SK-N-SH (cell line): Measurements from ENCODE around the gene KRT74. TPM values are rescaled to one million over a fixed set of nuclear protein-coding genes. Genes with fewer than 3 reads are reported as not detected.

Experiments used
- CTCF ChIA-PET: fragments of 300-600, 350-600 bp; formaldehyde crosslinking; extraction: SDS; loops from one replicate; lab custom pipeline; 2021; lab: Yijun Ruan, JAX
- POLR2A ChIA-PET: fragments of 350-600 bp; sonication (Branson Sonifier 250); formaldehyde crosslinking; extraction: SDS; loops from one replicate; lab custom pipeline; 2020; ENCODE audit warnings: antibody characterized with exemption, inconsistent platforms; lab: Yijun Ruan, JAX
- DNase-seq: peaks from one replicate; pipeline ENCODE4 v3.0.0; 2012
- H2AFZ ChIP-seq: fragments of 200-600 bp; sonication (generic); 2 replicates; pipeline ENCODE4 v1.8.1; 2016; ENCODE audit warnings: antibody characterized with exemption, mild to moderate bottlenecking, low read depth
- H3F3A ChIP-seq: fragments of 200-600 bp; sonication (generic); replicated peaks from 2 replicates; pipeline ENCODE3; 2016; ENCODE audit warnings: antibody characterized with exemption, mild to moderate bottlenecking; ENCODE audit not compliant: insufficient read depth
- H3K27ac ChIP-seq, 2 experiments: fragments of 200-500 bp in 1 of 2; fragments of 200-600 bp in 1 of 2; sonication (Bioruptor generic) in 1 of 2; sonication (generic), shearing (Covaris generic) in 1 of 2; 2 replicates each; pipeline versions ENCODE4 v1.5.1 to v1.6.1; 2014 to 2016; ENCODE audit warnings: low read depth in 2 of 2, inconsistent platforms in 1 of 2, low read length in 1 of 2, mild to moderate bottlenecking in 1 of 2, mixed read lengths in 1 of 2
- H3K27me3 ChIP-seq: fragments of 200-600 bp; sonication (generic), shearing (Covaris generic); 2 replicates; pipeline ENCODE4 v1.6.1; 2016; ENCODE audit warnings: mixed run types; ENCODE audit not compliant: insufficient read depth
- H3K36me3 ChIP-seq, 2 experiments: fragments of 200-500 bp in 1 of 2; fragments of 200-600 bp in 1 of 2; sonication (Bioruptor generic) in 1 of 2; sonication (generic) in 1 of 2; replicated peaks in 1 of 2; 2 replicates each; pipeline versions ENCODE3 to v1.5.1; 2014 to 2016; ENCODE audit warnings: low read length in 1 of 2, mild to moderate bottlenecking in 1 of 2; ENCODE audit not compliant: insufficient read depth in 2 of 2, control insufficient read depth in 1 of 2
- H3K4me1 ChIP-seq, 2 experiments: fragments of 200-500 bp in 1 of 2; fragments of 200-600 bp in 1 of 2; sonication (Bioruptor generic) in 1 of 2; sonication (generic), shearing (Covaris generic) in 1 of 2; 2 replicates each; pipeline versions ENCODE4 v1.5.1 to v1.6.1; 2014 to 2016; ENCODE audit warnings: low read depth in 1 of 2, low read length in 1 of 2, mixed run types in 1 of 2; ENCODE audit not compliant: insufficient read depth in 2 of 2, control insufficient read depth in 1 of 2
- H3K4me2 ChIP-seq: fragments of 200-600 bp; sonication (generic), shearing (Covaris generic); 2 replicates; pipeline ENCODE4 v1.6.1; 2017; ENCODE audit warnings: mixed run types
- H3K4me3 ChIP-seq, 2 experiments: fragments of 200-500 bp in 1 of 2; fragments of 200-600 bp in 1 of 2; sonication (Bioruptor generic) in 1 of 2; sonication (generic), shearing (Covaris generic) in 1 of 2; 2 replicates each; pipeline versions ENCODE4 v1.5.1 to v1.8.1; 2014 to 2016; ENCODE audit warnings: low read depth in 2 of 2, inconsistent platforms in 1 of 2, low read length in 1 of 2, mild to moderate bottlenecking in 1 of 2, mixed read lengths in 1 of 2, moderate library complexity in 1 of 2
- H3K79me2 ChIP-seq: fragments of 200-600 bp; sonication (generic); 2 replicates; pipeline ENCODE4 v1.8.1; 2017; ENCODE audit warnings: mild to moderate bottlenecking; ENCODE audit not compliant: insufficient read depth
- H3K9ac ChIP-seq: fragments of 200-600 bp; sonication (generic); 2 replicates; pipeline ENCODE4 v1.6.1; 2017; ENCODE audit warnings: mixed run types
- H3K9me2 ChIP-seq: fragments of 200-600 bp; sonication (generic); 2 replicates; pipeline ENCODE4 v1.6.1; 2017; ENCODE audit warnings: mixed run types
- H3K9me3 ChIP-seq: fragments of 200-600 bp; sonication (generic); 2 replicates; pipeline ENCODE4 v1.6.1; 2017; ENCODE audit warnings: mixed run types, mild to moderate bottlenecking, moderate library complexity
- H4K20me1 ChIP-seq: fragments of 200-600 bp; sonication (generic); 2 replicates; pipeline ENCODE4 v1.6.1; 2017; ENCODE audit warnings: mild to moderate bottlenecking, mixed run types; ENCODE audit not compliant: insufficient read depth
- ELF1 ChIP-seq: IDR thresholded peaks from 2 replicates; pipeline ENCODE4 v1.4.0; 2012
- EZH2phosphoT487 ChIP-seq: fragments of 200-600 bp; sonication (generic); IDR thresholded peaks from 2 replicates; pipeline ENCODE4 v1.6.1; 2017; ENCODE audit warnings: low read depth, mixed run types, mild to moderate bottlenecking, antibody characterized with exemption, moderate library complexity, borderline replicate concordance
- FOSL2 ChIP-seq: IDR thresholded peaks from 2 replicates; pipeline ENCODE4 v1.4.0; 2012; ENCODE audit warnings: low read depth, mild to moderate bottlenecking, moderate library complexity, borderline replicate concordance
- FOXJ3 ChIP-seq: sonication (generic); formaldehyde crosslinking; IDR thresholded peaks from 2 replicates; pipeline ENCODE4 v1.5.1; 2020; ENCODE audit warnings: mild to moderate bottlenecking, missing genetic modification reagents
- FOXM1 ChIP-seq: IDR thresholded peaks from 2 replicates; pipeline ENCODE4 v1.4.0; 2012; ENCODE audit warnings: low read depth, mild to moderate bottlenecking
- GATA2 ChIP-seq: sonication (generic); formaldehyde crosslinking; IDR thresholded peaks from 2 replicates; pipeline ENCODE4 v1.5.0; 2020; ENCODE audit warnings: mild to moderate bottlenecking, missing genetic modification reagents
- MAX ChIP-seq: IDR thresholded peaks from 2 replicates; pipeline ENCODE4 v1.4.0; 2012; ENCODE audit warnings: low read depth
- MEF2A ChIP-seq: IDR thresholded peaks from 2 replicates; pipeline ENCODE4 v1.4.0; 2012; ENCODE audit warnings: low read depth, borderline replicate concordance
- POLR2AphosphoS5 ChIP-seq: IDR thresholded peaks from 2 replicates; pipeline ENCODE4 v1.6.1; 2012; ENCODE audit warnings: low read depth, low read length
- RXRA ChIP-seq: IDR thresholded peaks from 2 replicates; pipeline ENCODE4 v1.4.0; 2012; ENCODE audit warnings: low read depth, mild to moderate bottlenecking, borderline replicate concordance
- SIN3A ChIP-seq: IDR thresholded peaks from 2 replicates; pipeline ENCODE4 v1.6.1; 2012; ENCODE audit warnings: low read depth, mild to moderate bottlenecking, low read length, moderate library complexity, borderline replicate concordance
- TCF12 ChIP-seq: IDR thresholded peaks from 2 replicates; pipeline ENCODE4 v1.4.0; 2012
- USF1 ChIP-seq: IDR thresholded peaks from 2 replicates; pipeline ENCODE4 v1.4.0; 2012; ENCODE audit warnings: low read depth, borderline replicate concordance
- YY1 ChIP-seq: IDR thresholded peaks from 2 replicates; pipeline ENCODE4 v1.4.0; 2012; ENCODE audit warnings: low read depth, mild to moderate bottlenecking
- WGBS: methylation state at CpG from one replicate; pipeline ENCODE4 v1.1.6; 2017; ENCODE audit warnings: low lambda C conversion rate; 5-methylcytosine and 5-hydroxymethylcytosine counted together
- polyA plus RNA-seq, 3 experiments: library from polyadenylated mRNA; depleted of rRNA; stranded (reverse); fragments of >200 nt; gene quantifications; 2 replicates each; pipeline ENCODE4 v1.2.3, GENCODE V29; 2012
- TF ChIP-seq, protein P1 (sequence below): IDR thresholded peaks from 2 replicates; pipeline ENCODE4; 2012

The KRT74 gene
- polyA plus RNA-seq, 1 of the 3 experiments (the other 2 are of a cell fraction): not detected

- Histone ChIP-seq H3K36me3 (no peaks in the 10 kb centered on the region), H3K4me1 (no peaks in the 10 kb centered on the region), H3K79me2 (no peaks in the 10 kb centered on the region), H3K4me2 (no peak overlapping the region), H3K9me3 (no peaks in the 10 kb centered on the region), H4K20me1 (no peaks in the 10 kb centered on the region)
- CTCF ChIA-PET: interaction anchor here (1.6 to 7.6 kb wide), 5 partner anchors 202 to 303 kb away, joined by 6 to 76 read pairs (median 17); no protein-coding TSS in a partner anchor
- TF ChIP-seq ELF1 (no peak), FOSL2 (no peak), FOXJ3 (CRISPR knock-in tag) (no peak), YY1 (no peak), SIN3A (no peak), TCF12 (no peak)
- TF ChIP-seq, protein P1, sequence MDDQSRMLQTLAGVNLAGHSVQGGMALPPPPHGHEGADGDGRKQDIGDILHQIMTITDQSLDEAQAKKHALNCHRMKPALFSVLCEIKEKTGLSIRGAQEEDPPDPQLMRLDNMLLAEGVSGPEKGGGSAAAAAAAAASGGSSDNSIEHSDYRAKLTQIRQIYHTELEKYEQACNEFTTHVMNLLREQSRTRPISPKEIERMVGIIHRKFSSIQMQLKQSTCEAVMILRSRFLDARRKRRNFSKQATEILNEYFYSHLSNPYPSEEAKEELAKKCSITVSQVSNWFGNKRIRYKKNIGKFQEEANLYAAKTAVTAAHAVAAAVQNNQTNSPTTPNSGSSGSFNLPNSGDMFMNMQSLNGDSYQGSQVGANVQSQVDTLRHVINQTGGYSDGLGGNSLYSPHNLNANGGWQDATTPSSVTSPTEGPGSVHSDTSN: no peak
- TF ChIP-seq, all 33 proteins: peak for 0
- no peak for DNase-seq
- Histone ChIP-seq H2AFZ (no peak overlapping the region), H3F3A (no peaks in the 10 kb centered on the region), H3K27ac (no peak overlapping the region), H3K4me3 (no peak overlapping the region), H3K9ac (no peak overlapping the region), H3K9me2 (no peaks in the 10 kb centered on the region), H3K27me3 (peaks cover 40% of the 10 kb centered on the region)
- POLR2A ChIA-PET: no interaction called here
- WGBS: 39% methylated on average over 6 of the region's 6 CpGs
Observed at GRCh38 chr12:52581481-52581880, 7.8 kb upstream of the KRT74 start.

GRCh38 chr12:52581066-52581465 lies 7.4 kb upstream of the KRT74 start:
- peaks cover 44% of the 10 kb centered on the region for H3K27me3 ChIP-seq
- DNase-seq: no peak
- ChIA-PET CTCF (interaction anchor here (0.7 to 7.6 kb wide), 5 partner anchors 285 to 304 kb away, joined by 3 to 76 read pairs (median 17); no protein-coding TSS in a partner anchor), POLR2A (no interaction called here)
- no peak overlapping the region for H3K4me2 ChIP-seq
- no peaks in the 10 kb centered on the region for H3K4me1 ChIP-seq
- no peak overlapping the region for H2AFZ ChIP-seq
- no peak overlapping the region for H3K27ac ChIP-seq
- no peaks in the 10 kb centered on the region for H3K9me3 ChIP-seq
- H3K4me3 ChIP-seq: no peak overlapping the region
- no peaks in the 10 kb centered on the region for H3F3A ChIP-seq
- no peaks in the 10 kb centered on the region for H3K79me2 ChIP-seq
- H4K20me1 ChIP-seq: no peaks in the 10 kb centered on the region
- H3K9me2 ChIP-seq: no peaks in the 10 kb centered on the region
- H3K9ac ChIP-seq: no peak overlapping the region
- H3K36me3 ChIP-seq: no peaks in the 10 kb centered on the region
- TF ChIP-seq USF1: no peak
- TF ChIP-seq RXRA: no peak
- no peak for TF ChIP-seq MEF2A
- no peak for TF ChIP-seq EZH2phosphoT487
- TF ChIP-seq FOXM1: no peak
- TF ChIP-seq MAX: no peak
- no peak for TF ChIP-seq GATA2
- TF ChIP-seq POLR2AphosphoS5: no peak
- no peak for TF ChIP-seq SIN3A
- WGBS: 43% methylated on average over 6 of the region's 7 CpGs
